H1 (cell line): ENCODE measurements around the gene SHMT1. TPM values are rescaled to one million over a fixed set of nuclear protein-coding genes. Genes with fewer than 3 reads are reported as not detected.

Experiments
- CTCF ChIA-PET: fragments of 300-600 bp; sonication (Branson Sonifier 250); formaldehyde crosslinking; loops from one replicate; lab custom pipeline; 2021; ENCODE audit not compliant: partially characterized antibody; lab: Charles Lee
- POLR2A ChIA-PET: fragments of 300-600 bp; sonication (Branson Sonifier 250); formaldehyde crosslinking; loops from one replicate; lab custom pipeline; 2021; ENCODE audit warnings: inconsistent platforms; ENCODE audit not compliant: partially characterized antibody; lab: Charles Lee
- DNase-seq, 2 experiments: peaks; one replicate each; pipeline versions ENCODE4 v3.0.0 to v3.0.0-alpha.2; 2010 to 2022; ENCODE audit warnings: low spot score in 2 of 2, low read depth in 1 of 2, mixed read lengths in 1 of 2
- FAIRE-seq: peaks from 2 replicates; lab custom pipeline; 2011; peaks lifted over from hg19 to GRCh38; lab: Jason Lieb, UNC
- H2AFZ ChIP-seq: 2 replicates; pipeline ENCODE4 v1.8.1; 2012; ENCODE audit warnings: low read length, inconsistent platforms
- H2AK5ac ChIP-seq: 2 replicates; pipeline ENCODE4 v1.6.1; 2013; ENCODE audit warnings: low read depth, low read length
- H2BK120ac ChIP-seq: replicated peaks from 2 replicates; pipeline ENCODE3; 2013; ENCODE audit warnings: low read depth, low read length, inconsistent platforms
- H2BK12ac ChIP-seq: 2 replicates; pipeline ENCODE4 v1.6.1; 2013; ENCODE audit warnings: low read depth, low read length
- H2BK15ac ChIP-seq: 2 replicates; pipeline ENCODE4 v1.6.1; 2013; ENCODE audit warnings: low read length
- H2BK20ac ChIP-seq: 2 replicates; pipeline ENCODE4 v1.6.1; 2013; ENCODE audit warnings: low read length
- H2BK5ac ChIP-seq: 2 replicates; pipeline ENCODE4 v1.6.1; 2013; ENCODE audit warnings: low read depth, low read length
- H3K14ac ChIP-seq: 2 replicates; pipeline ENCODE4 v1.6.1; 2013; ENCODE audit warnings: inconsistent platforms; ENCODE audit not compliant: insufficient read length
- H3K18ac ChIP-seq: 2 replicates; pipeline ENCODE4 v1.6.1; 2013; ENCODE audit warnings: low read length; ENCODE audit errors: extremely low read depth
- H3K23ac ChIP-seq: 2 replicates; pipeline ENCODE4 v1.6.1; 2013; ENCODE audit warnings: inconsistent platforms; ENCODE audit not compliant: insufficient read length
- H3K23me2 ChIP-seq: 2 replicates; pipeline ENCODE4 v1.6.1; 2013; ENCODE audit warnings: low read depth, low read length
- H3K27ac ChIP-seq: 2 replicates; pipeline ENCODE4 v1.6.1; 2011; ENCODE audit warnings: low read depth, low read length, inconsistent platforms
- H3K27me3 ChIP-seq, 4 experiments: replicated peaks in 1 of 4; 1 replicate in 1 of 4; 2 replicates in 3 of 4; pipeline versions ENCODE4 v1.6.1 to v1.8.1; 2011 to 2013; ENCODE audit warnings: low read length in 3 of 4, mild to moderate bottlenecking in 3 of 4, inconsistent platforms in 2 of 4, mixed read lengths in 2 of 4, moderate library complexity in 1 of 4; ENCODE audit not compliant: control insufficient read depth in 3 of 4, insufficient read depth in 3 of 4; ENCODE audit errors: extremely low read depth in 1 of 4
- H3K36me3 ChIP-seq, 4 experiments: 2 replicates each; pipeline versions ENCODE4 v1.6.1 to v1.8.1; 2011 to 2013; ENCODE audit warnings: mild to moderate bottlenecking in 4 of 4, low read length in 3 of 4, moderate library complexity in 2 of 4, control low read depth in 1 of 4, inconsistent platforms in 1 of 4; ENCODE audit not compliant: insufficient read depth in 4 of 4, control insufficient read depth in 2 of 4
- H3K4ac ChIP-seq: replicated peaks from 2 replicates; pipeline ENCODE3; 2013; ENCODE audit warnings: low read length, low read depth, mixed read lengths, inconsistent platforms; ENCODE audit not compliant: insufficient read length
- H3K4me1 ChIP-seq, 4 experiments: replicated peaks in 1 of 4; 1 replicate in 1 of 4; 2 replicates in 3 of 4; pipeline versions ENCODE4 v1.6.1 to v1.8.1; 2011 to 2013; ENCODE audit warnings: low read length in 3 of 4, inconsistent platforms in 2 of 4, mixed read lengths in 1 of 4; ENCODE audit not compliant: insufficient read depth in 4 of 4, control insufficient read depth in 3 of 4
- H3K4me2 ChIP-seq, 2 experiments: 2 replicates each; pipeline versions ENCODE4 v1.6.1 to v1.8.1; 2011 to 2013; ENCODE audit warnings: low read depth in 2 of 2, low read length in 2 of 2, control low read depth in 1 of 2, inconsistent platforms in 1 of 2, mild to moderate bottlenecking in 1 of 2; ENCODE audit not compliant: insufficient read depth in 1 of 2
- H3K4me3 ChIP-seq, 4 experiments: fragments of 200-600, 300-600 bp in 1 of 4; sonication (generic), shearing (Covaris generic), sonication (Bioruptor Twin) in 1 of 4; 2 replicates each; pipeline versions ENCODE4 v1.5.1 to v1.8.1; 2011 to 2016; ENCODE audit warnings: low read length in 4 of 4, low read depth in 3 of 4, control low read depth in 2 of 4, inconsistent platforms in 2 of 4, mild to moderate bottlenecking in 2 of 4, mixed read lengths in 1 of 4, moderate library complexity in 1 of 4; ENCODE audit not compliant: insufficient read depth in 2 of 4; ENCODE audit errors: extremely low read depth in 1 of 4
- H3K56ac ChIP-seq: replicated peaks from 2 replicates; pipeline ENCODE3; 2013; ENCODE audit warnings: low read depth, mild to moderate bottlenecking, mixed read lengths, low read length, inconsistent platforms; ENCODE audit not compliant: insufficient read length
- H3K79me1 ChIP-seq: 2 replicates; pipeline ENCODE4 v1.6.1; 2013; ENCODE audit warnings: low read depth, low read length, control low read depth
- H3K79me2 ChIP-seq, 2 experiments: 2 replicates each; pipeline versions ENCODE4 v1.6.1 to v1.8.1; 2012 to 2013; ENCODE audit warnings: low read length in 2 of 2, mild to moderate bottlenecking in 2 of 2, inconsistent platforms in 1 of 2; ENCODE audit not compliant: insufficient read depth in 2 of 2, control insufficient read depth in 1 of 2
- H3K9ac ChIP-seq, 4 experiments: replicated peaks in 1 of 4; 1 replicate in 1 of 4; 2 replicates in 3 of 4; pipeline versions ENCODE4 v1.6.1 to v1.8.1; 2011 to 2013; ENCODE audit warnings: low read depth in 3 of 4, low read length in 3 of 4, control low read depth in 2 of 4, mild to moderate bottlenecking in 2 of 4, moderate library complexity in 2 of 4, inconsistent platforms in 1 of 4; ENCODE audit errors: extremely low read depth in 1 of 4
- H3K9me3 ChIP-seq, 2 experiments: 2 replicates each; pipeline versions ENCODE4 v1.6.1 to v1.8.1; 2012 to 2013; ENCODE audit warnings: mild to moderate bottlenecking in 2 of 2, moderate library complexity in 2 of 2, control low read depth in 1 of 2, inconsistent platforms in 1 of 2, low read depth in 1 of 2, low read length in 1 of 2, mixed read lengths in 1 of 2; ENCODE audit not compliant: insufficient read depth in 2 of 2
- H4K20me1 ChIP-seq, 2 experiments: replicated peaks in 1 of 2; 2 replicates each; pipeline versions ENCODE3 to v1.8.1; 2011 to 2013; ENCODE audit warnings: inconsistent platforms in 2 of 2, low read length in 2 of 2, mild to moderate bottlenecking in 1 of 2; ENCODE audit not compliant: insufficient read depth in 2 of 2, control insufficient read depth in 1 of 2
- H4K5ac ChIP-seq: 2 replicates; pipeline ENCODE4 v1.6.1; 2013; ENCODE audit warnings: low read length, low read depth, mixed read lengths, inconsistent platforms; ENCODE audit not compliant: insufficient read length
- H4K8ac ChIP-seq: 2 replicates; pipeline ENCODE4 v1.8.0; 2013; ENCODE audit warnings: mild to moderate bottlenecking, moderate library complexity, low read length, inconsistent platforms; ENCODE audit not compliant: insufficient read depth; ENCODE audit errors: extremely low read depth
- H4K91ac ChIP-seq: replicated peaks from 2 replicates; pipeline ENCODE3; 2013; ENCODE audit warnings: low read length, mixed read lengths, inconsistent platforms; ENCODE audit not compliant: insufficient read length
- CHD1 ChIP-seq: IDR thresholded peaks from 2 replicates; pipeline ENCODE4 v1.6.1; 2012; ENCODE audit warnings: low read depth, low read length, improper control_type of control experiment
- CTCF ChIP-seq, 3 experiments: IDR thresholded peaks; 1 replicate in 2 of 3; 2 replicates in 1 of 3; pipeline versions ENCODE4 v1.5.1 to v1.6.1; 2011; ENCODE audit warnings: low read length in 3 of 3, mild to moderate bottlenecking in 3 of 3, inconsistent platforms in 2 of 3, low read depth in 1 of 3, moderate library complexity in 1 of 3; ENCODE audit not compliant: insufficient read depth in 1 of 3; ENCODE audit errors: control extremely low read depth in 1 of 3
- RAD21 ChIP-seq, 2 experiments: IDR thresholded peaks in 1 of 2; conservative IDR thresholded peaks in 1 of 2; 2 replicates each; pipeline ENCODE4 v1.6.1; 2011; ENCODE audit warnings: low read depth in 2 of 2, low read length in 2 of 2, improper control_type of control experiment in 1 of 2, inconsistent platforms in 1 of 2, mild to moderate bottlenecking in 1 of 2, moderate library complexity in 1 of 2
- WGBS, 2 experiments: shearing (Covaris generic) in 1 of 2; methylation state at CpG; one replicate each; pipeline versions ENCODE4 v1.1.6 to v1.1.7; 2013 to 2015; ENCODE audit warnings: low lambda C conversion rate in 2 of 2, mixed read lengths in 2 of 2, inconsistent platforms in 1 of 2, low coverage in 1 of 2, missing lambda C conversion rate in 1 of 2; ENCODE audit not compliant: insufficient replicate concordance in 2 of 2, insufficient coverage in 1 of 2, insufficient read length in 1 of 2; ENCODE audit errors: extremely low coverage in 1 of 2, missing lambda C conversion rate in 1 of 2; 5-methylcytosine and 5-hydroxymethylcytosine counted together
- polyA plus RNA-seq, 7 experiments: library from polyadenylated mRNA; depleted of rRNA in 3 of 7; stranded (reverse) in 5 of 7; unstranded in 2 of 7; fragments of >200 nt in 5 of 7; fragments of 200-250 nt in 2 of 7; gene quantifications; 1 replicate in 5 of 7; 2 replicates in 1 of 7; 4 replicates in 1 of 7; pipeline versions ENCODE4 v1.2.1 to v1.2.3, GENCODE V29; 2011 to 2013; ENCODE audit warnings: missing spikeins in 2 of 7, mixed read lengths in 2 of 7
- total RNA-seq: library from RNA; stranded (reverse); fragmentation: NEBNext Ultra II Directional; extraction: Animal tissue kit (Norgen Biotek cat#: 25700); gene quantifications from 2 replicates; pipeline ENCODE4 v1.2.1, GENCODE V29; 2021

Gene SHMT1
- total and polyA plus RNA-seq, 2 of the 8 experiments (the other 6 are each of a cell fraction or from before 2014, with no cell fraction given), result 30.7 to 39.3 TPM

DNA sequence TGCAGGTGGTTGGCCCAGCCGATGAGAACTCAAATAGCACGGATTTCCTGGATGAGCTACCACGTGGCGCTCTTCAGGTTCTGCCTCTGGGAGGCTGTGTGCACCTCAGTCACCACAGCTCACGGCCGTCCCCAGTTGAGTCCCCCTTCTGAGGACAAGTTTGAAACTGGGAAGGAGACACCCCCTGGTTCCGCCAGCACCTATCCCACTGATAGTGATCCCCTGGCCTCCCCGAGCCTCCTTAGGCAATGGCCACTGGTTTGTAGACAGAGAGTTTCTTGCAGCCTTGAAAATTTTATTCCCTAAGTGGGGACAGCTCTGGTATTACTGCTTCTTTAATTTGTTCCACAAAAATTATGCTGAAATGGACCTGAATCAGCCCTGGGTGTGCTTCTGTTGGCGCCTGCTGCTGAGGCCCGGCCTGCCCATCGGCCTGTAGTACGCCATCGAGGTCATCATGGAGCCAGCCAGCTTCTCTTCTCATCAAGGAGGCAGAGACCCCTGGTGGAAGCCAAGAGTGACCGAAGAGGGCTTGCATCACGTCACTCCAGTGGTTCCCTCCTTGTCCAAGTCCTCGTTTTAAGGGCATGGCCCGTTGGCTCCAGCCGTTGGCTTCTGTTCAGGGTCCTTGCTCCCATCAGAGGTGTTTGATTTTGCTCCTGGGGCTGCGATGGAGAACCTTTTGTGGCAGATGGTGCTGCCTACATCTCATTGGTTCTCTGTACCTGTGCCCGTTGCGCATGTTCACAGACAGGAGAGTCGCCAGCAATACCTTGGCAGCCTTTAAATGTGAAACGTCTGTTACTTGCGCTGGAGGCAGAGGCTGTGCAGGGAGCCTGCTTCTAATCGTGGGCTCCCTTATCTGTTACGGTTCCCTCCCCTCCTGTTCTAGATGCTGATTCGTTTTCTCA is 39.0 kb downstream of the SHMT1 start:
- DNase-seq, result no peak
- H2AK5ac ChIP-seq, result no peak overlapping the region
- H3K4me1 ChIP-seq, result no peaks in the 10 kb centered on the region; a peak in 1 of 7 replicates
- H3K18ac ChIP-seq, result no peak overlapping the region
- H3K14ac ChIP-seq, result no peak overlapping the region
- TF ChIP-seq CHD1 (no peak), RAD21 (IDR thresholded peaks at IDR 0.05 in 1 of 2, conservative IDR thresholded peaks at IDR 0.05 in 1 of 2; ENCODE audit: low read depth in 2 of 2, low read length in 2 of 2) (peak; percentile 9 to 29; a peak in 2 of 4 replicates), CTCF (IDR thresholded peaks at IDR 0.05; ENCODE audit: control extremely low read depth in 1 of 3, insufficient read depth in 1 of 3, low read depth in 1 of 3, low read length in 3 of 3) (peak in 1 of 3 experiments; percentile 31; a peak in 1 of 4 replicates)
- H3K27ac ChIP-seq, result no peak overlapping the region
- H3K9me3 ChIP-seq, result no peaks in the 10 kb centered on the region
- no peak overlapping the region for H2BK15ac ChIP-seq
- no peak overlapping the region for H3K4ac ChIP-seq
- H2AFZ ChIP-seq, result no peak overlapping the region
- H4K91ac ChIP-seq, result no peak overlapping the region
- H4K8ac ChIP-seq, result no peak overlapping the region
- 90% methylated on average over 27 of the region's 27 CpGs; no CpG with 5 or more reads in 1 of the 2 experiments for WGBS, 2 experiments
- peaks cover 8% of the 10 kb centered on the region for H3K79me1 ChIP-seq
- H2BK5ac ChIP-seq, result no peak overlapping the region; the same call in 1 of the 2 replicates
- no peak overlapping the region for H3K4me2 ChIP-seq
- no peak overlapping the region for H3K56ac ChIP-seq
- H3K23ac ChIP-seq, result no peak overlapping the region
- CTCF ChIA-PET, result interaction anchor here (1.0 to 1.5 kb wide), 4 partner anchors 8 to 77 kb away, joined by 3 to 4 read pairs (median 4); partner anchors contain the start of gene SHMT1
- no peak overlapping the region for H2BK12ac ChIP-seq
- no peak overlapping the region for H3K4me3 ChIP-seq
- H3K36me3 ChIP-seq, result peaks cover 18 to 41% (median 24%) of the 10 kb centered on the region in 4 experiments
- peaks cover 0 to 11% of the 10 kb centered on the region in 2 experiments; a peak in 1 of 4 replicates for H3K79me2 ChIP-seq
- no peak overlapping the region for H2BK120ac ChIP-seq
- no peaks in the 10 kb centered on the region for H3K27me3 ChIP-seq
- peaks cover under 1 to 19% of the 10 kb centered on the region in 2 experiments for H4K20me1 ChIP-seq
- FAIRE-seq, result no peak
- no peaks in the 10 kb centered on the region for H3K23me2 ChIP-seq
- H3K9ac ChIP-seq, result no peak overlapping the region
- H4K5ac ChIP-seq, result no peak overlapping the region
- POLR2A ChIA-PET, result interaction anchor here (0.9 to 8.8 kb wide), 5 partner anchors 8 to 28 kb away, joined by 3 to 52 read pairs (median 3); partner anchors contain the start of genes SMCR8 and TOP3A
- H2BK20ac ChIP-seq, result no peak overlapping the region
